Measurements from ENCODE around the gene EBNA1BP2.

The EBNA1BP2 gene

DNA sequence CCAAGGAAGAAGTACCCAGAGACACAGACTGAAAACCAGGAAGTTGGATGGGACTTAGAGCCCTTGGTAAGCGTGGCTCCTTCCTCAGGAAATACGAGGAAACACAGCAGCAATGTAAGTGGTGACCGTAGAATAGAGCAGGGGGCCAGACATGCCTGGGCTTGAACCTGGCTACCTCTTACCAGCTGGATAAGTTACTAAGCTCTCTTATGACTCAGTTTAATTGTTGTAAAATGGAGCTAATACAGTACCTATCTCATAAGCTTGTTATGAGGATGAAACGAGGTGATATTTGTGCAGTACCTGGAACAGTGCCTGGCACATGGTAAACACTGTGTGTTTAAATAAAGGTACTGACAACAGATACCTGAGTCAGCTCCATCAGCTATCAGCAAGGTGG lies 19.2 kb downstream of the EBNA1BP2 start:
- no peak overlapping the region for H3K4me3 ChIP-seq (ENCODE audit: control insufficient read depth, low read depth, low read length)
- DNase-seq (ENCODE audit: low read depth): peak; percentile 4
- TF ChIP-seq CTCF (conservative IDR thresholded peaks at IDR 0.05; ENCODE audit: control insufficient read depth, insufficient read depth, low read depth, low read length): no peak

DNA sequence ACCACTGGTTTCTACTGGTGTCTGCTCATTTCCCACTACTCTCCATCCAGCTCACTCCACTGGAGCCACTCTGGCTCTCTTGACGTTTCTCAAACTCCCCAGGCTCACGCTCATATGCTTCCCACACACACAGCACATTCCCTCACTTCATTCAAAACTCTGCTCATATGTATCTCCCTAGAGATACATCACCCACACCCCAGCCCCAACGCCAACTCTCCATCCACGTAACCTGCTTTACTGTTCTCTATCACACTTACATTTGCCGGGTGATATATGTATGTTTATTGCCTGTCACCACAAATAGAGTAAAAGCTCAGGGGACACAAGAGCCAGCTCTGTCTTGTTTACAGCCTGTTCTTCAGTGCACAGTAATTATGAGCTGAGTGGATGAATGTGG lies 22.2 kb downstream of the EBNA1BP2 start:
- no peak for DNase-seq (ENCODE audit: low read depth)
- no peak overlapping the region for H3K4me3 ChIP-seq (ENCODE audit: control insufficient read depth, low read depth, low read length)
- no peak for TF ChIP-seq CTCF (conservative IDR thresholded peaks at IDR 0.05; ENCODE audit: control insufficient read depth, insufficient read depth, low read depth, low read length)

DNA sequence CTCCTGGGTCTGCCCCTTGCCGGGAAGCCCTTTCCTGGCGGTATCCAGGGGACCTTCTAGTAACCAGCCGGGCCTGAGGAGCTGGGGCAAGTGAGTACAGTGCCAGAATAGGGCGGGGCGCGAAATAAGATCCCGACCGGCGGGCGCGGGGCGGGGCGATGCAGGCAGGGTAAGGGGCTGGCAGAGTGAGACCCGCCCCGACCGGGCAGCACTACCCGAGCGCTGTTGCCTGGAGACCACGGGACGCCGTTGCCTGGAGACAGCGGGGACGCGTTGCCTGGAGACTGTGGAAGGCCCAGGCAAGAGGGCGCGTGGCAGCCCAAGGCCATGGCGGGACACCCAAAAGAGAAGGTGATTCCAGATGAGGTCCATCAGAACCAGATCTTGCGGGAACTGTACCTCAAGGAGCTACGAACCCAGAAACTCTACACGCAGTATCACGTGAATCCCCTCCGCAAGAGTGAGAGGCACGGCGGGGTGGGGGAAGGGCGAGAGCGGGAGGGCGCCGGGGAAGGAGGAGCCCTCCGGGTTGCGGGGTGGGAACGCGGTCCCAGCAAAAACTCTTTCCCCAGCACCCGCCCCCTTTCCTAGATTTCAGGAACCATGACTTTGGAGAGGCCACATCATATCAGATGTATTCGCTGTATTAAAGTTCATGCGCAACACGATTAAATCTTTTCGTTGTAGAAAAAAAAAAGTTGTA lies 24.3 kb downstream of the EBNA1BP2 start:
- peak; percentile 40 for DNase-seq (ENCODE audit: low read depth)
- no peak for TF ChIP-seq CTCF (conservative IDR thresholded peaks at IDR 0.05; ENCODE audit: control insufficient read depth, insufficient read depth, low read depth, low read length)
- H3K4me3 ChIP-seq (ENCODE audit: control insufficient read depth, low read depth, low read length): peak overlapping the region; percentile 54

DNA sequence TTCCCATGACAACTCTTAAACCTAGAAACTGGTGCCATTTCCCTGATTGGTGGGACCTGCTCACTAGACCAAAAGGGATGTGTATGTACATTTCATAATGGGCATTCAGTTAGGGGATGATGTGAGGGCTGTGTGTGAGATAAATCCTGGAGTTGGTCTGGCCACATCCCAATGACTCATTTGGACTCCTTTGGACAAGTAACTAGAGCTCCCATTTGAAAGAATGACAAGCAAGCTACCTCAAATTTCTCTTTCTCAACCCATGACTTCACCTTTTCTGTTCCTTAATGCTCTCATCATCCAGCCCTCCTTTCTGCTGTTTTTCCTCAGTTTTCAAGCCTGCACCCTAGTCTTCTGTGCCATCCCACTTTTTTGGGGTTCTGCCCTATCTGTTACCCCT lies 27.9 kb downstream of the EBNA1BP2 start:
- TF ChIP-seq CTCF (conservative IDR thresholded peaks at IDR 0.05; ENCODE audit: control insufficient read depth, insufficient read depth, low read depth, low read length): no peak
- DNase-seq (ENCODE audit: low read depth): peak; percentile 71
- H3K4me3 ChIP-seq (ENCODE audit: control insufficient read depth, low read depth, low read length): no peak overlapping the region

GRCh38 chr1:43143441-43143888 lies 28.6 kb downstream of the EBNA1BP2 start:
- TF ChIP-seq CTCF (conservative IDR thresholded peaks at IDR 0.05; ENCODE audit: control insufficient read depth, insufficient read depth, low read depth, low read length): peak; percentile 36
- no peak overlapping the region for H3K4me3 ChIP-seq (ENCODE audit: control insufficient read depth, low read depth, low read length)
- DNase-seq (ENCODE audit: low read depth): no peak

DNA sequence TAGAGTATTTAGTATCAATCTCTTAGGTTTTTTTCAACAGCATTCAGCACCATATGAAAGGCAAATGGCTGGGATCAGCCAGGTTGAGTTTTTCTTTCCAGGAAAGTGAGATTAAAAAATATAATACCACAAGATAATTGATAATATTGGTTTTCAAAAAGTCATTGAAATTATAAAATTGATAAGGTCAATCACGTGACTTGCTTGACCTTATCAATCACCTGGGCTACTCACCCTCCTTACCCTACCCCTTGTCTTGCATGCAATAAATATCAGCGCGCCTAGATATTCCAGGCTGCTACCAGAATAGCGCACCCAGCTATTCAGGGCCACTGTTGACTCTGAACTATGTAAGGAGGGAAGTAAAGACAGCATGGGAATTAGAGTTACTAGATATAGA lies 31.5 kb downstream of the EBNA1BP2 start:
- H3K4me3 ChIP-seq (ENCODE audit: control insufficient read depth, low read depth, low read length): no peak overlapping the region
- no peak for TF ChIP-seq CTCF (conservative IDR thresholded peaks at IDR 0.05; ENCODE audit: control insufficient read depth, insufficient read depth, low read depth, low read length)
- no peak for DNase-seq (ENCODE audit: low read depth)
